Measurements from ENCODE around the gene RREB1.

RREB1 gene

DNA sequence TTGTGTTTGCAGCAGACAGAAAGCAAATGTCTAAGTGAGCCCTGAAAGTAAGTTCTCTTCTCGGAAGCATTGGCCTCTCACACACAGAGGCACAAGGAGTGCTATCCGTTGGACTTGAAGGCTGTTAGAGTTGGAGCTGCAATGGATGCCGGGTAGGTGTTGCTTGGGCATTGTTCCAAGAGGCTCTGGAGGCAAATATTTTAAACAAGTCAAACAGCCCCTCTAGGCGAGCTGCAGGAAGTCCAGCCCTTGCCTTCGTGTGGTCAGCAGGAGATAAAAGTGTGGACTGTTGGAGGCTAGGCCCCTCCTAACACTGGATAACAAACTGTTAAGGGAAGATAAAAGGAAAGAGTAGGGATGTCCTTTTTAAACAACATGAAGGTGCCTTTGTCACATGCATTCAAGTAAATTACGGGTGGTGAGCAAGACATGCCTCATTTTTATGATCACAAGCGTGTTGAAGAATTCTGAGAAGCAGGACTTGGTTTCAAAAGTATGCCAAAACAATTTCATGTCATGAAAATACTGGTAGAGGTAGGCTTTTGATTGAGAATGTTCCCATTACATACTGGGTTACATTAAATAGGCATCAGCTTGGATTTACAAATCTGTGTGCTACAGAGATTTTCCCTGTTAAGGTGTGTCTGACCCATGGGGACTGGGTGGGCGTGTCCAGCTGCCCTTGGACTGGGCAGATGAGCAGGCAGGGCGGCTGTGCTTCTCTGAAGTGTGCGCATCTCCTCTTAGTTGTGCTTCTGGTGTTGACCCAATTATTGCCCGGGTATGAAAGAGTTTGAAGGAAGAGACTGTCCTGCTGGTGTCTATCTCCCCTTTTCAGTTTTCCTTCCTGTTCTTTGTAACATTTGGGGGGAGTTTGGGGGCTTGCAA, 57.5 kb downstream of the RREB1 start:
- no peak for DNase-seq

DNA sequence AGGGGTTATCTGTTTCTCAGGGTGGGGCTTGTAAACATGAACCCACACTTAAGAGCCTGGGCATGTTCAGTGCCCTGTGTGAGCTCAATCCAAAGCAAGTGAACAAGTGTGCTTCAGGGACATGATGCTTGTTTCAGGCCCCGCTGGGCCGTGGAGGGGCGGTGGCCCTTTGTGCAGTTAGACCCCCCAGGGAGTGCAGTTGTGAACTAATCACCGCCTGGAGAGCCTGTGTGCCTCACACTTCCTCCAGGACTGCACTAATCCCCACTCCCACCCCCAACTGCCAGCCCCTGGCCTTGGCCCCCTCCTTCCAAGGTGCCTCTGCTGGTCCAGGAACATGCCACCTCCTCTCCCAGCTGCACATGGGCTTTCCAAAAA, 58.1 kb downstream of the RREB1 start:
- DNase-seq: no peak

- no peak for DNase-seq
Measured at GRCh38 chr6:7166410-7167293, 58.9 kb downstream of the RREB1 start.

DNA sequence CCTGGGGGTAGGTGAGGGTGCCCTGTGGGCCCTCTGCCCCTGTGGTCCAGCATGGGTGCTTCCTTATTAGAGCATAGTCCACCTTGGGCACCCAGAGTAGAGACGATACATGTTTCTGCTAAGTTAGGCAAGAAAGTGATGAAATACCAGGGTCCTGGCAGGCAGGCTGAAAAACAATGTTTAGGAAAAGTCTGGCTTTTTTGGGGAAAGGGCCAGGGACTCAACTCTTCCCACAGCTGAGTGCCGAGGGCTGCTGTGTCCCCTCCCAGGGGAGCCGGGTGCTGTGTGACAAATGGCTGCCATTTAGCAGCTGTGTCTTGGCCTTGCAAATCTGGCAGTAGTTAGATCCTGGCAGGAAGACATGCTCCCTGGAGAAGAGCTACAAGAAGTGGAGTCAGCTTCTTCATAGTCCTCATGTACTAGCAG, 61.5 kb downstream of the RREB1 start:
- no peak for DNase-seq

- no peak for DNase-seq
Measured at GRCh38 chr6:7170117-7170732, 62.5 kb downstream of the RREB1 start.

DNA sequence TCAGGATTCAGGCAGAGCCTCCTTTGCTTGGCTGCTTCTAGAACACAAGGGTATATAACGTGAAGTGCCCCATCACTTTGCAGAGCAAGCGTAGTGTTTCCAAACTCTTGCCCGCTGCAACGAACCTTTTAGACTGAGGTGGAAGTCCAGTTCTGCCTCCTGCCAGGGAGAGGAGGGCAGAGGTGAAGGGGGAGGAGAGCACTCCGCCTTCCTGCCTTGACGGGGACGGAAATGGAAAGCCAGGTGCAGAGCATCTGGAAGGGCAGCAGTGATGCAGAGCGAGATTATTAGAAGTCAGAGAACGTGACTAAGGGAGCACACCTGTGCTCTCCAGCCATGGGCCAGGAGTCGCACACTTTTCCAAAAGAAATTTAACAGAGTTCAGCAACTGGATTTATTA, 63.4 kb downstream of the RREB1 start:
- no peak for DNase-seq

- no peak for DNase-seq
Measured at GRCh38 chr6:7171733-7172132, 64.0 kb downstream of the RREB1 start.

GRCh38 chr6:7172649-7173048, 64.9 kb downstream of the RREB1 start:
- DNase-seq: no peak

GRCh38 chr6:7173843-7174503, 66.2 kb downstream of the RREB1 start:
- no peak for DNase-seq

DNA sequence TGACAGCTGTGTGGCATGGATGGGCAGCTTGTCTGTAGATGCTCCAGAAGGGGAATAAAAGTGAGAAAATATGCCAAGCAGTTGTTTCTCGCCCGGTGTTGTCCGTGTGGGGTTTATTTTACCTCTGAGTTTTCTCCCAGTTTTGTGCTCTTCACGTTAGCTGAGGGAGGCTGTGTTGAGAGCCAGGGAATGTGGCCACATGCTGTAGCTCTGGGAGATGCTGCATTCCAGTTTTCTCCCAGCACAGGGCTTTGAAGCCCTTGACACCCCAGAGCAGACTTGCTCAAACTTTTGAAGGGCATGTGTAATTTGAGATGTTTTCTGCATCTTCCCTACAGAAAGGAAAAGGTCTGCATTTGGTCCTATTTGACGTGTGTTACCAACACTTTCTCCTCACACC, 67.7 kb downstream of the RREB1 start:
- no peak for DNase-seq

- no peak for DNase-seq
Measured at GRCh38 chr6:7176208-7176607, 68.4 kb downstream of the RREB1 start.

GRCh38 chr6:7178280-7178679, 70.5 kb downstream of the RREB1 start:
- no peak for DNase-seq

GRCh38 chr6:7180751-7181150, 73.0 kb downstream of the RREB1 start:
- DNase-seq: no peak

DNA sequence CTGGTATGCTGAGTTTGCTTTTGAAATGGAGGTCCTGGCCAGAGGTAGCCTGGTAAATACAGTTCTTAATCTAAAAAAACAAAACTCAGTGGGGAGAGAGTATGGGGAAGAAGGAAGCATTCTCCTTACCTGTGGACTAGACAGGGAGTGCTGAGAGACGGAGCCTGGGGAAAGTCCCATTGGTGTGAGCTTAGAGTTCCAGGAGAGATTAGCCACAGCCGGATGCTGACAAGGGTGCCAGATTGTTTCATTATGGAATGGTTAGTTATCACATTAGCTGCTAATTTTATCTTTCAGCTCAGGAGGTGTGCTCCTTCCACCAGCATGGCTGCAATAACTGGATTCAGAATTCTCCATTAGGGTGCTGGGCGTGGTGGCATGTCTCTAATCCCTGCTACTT, 75.9 kb downstream of the RREB1 start:
- DNase-seq: no peak

DNA sequence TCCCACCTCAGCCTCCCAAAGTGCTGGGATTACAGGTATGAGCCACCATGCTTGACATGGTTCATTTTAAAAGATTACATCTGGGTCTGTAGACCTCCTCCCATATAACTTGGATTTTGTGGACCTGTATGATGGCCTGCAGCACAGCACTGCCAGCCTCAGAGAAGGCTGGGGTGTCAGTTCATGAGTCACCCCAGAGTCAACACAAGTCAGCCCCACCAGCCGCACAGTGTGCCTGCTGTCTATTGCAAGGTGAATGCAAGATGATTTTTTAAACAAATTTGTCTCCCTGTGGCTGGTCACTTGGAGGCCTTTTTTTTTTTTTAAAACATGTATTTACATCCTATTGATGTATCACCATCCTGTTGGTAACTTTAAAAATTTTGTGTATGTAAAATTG, 76.7 kb downstream of the RREB1 start:
- no peak for DNase-seq

DNA sequence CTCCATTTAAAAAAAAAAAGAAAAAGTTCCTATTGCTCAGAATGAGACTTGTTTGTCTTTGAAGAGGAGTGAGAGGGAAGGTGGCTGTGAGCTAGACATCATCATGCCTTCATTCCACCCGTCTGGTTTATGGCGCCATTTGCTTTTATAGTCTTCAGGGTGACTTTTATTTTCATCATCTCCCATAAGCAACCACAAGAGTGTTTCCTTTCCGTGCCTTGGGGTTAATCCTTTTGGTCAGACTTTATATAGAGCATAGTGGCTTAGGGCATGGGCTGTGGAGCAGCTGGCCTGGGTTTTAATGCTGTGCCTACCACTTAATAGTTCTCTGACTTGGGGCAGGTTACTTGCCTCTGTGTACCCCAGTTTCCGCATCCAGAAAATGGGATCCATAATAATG, 77.8 kb downstream of the RREB1 start:
- no peak for DNase-seq

GRCh38 chr6:7188492-7188891, 80.7 kb downstream of the RREB1 start:
- no peak for DNase-seq

- no peak for DNase-seq
Measured at GRCh38 chr6:7189101-7189758, 81.5 kb downstream of the RREB1 start.

GRCh38 chr6:7190791-7191190, 83.0 kb downstream of the RREB1 start:
- DNase-seq: no peak

GRCh38 chr6:7193122-7193521, 85.4 kb downstream of the RREB1 start:
- no peak for DNase-seq

- no peak for DNase-seq
Measured at GRCh38 chr6:7194657-7195056, 86.9 kb downstream of the RREB1 start.

- no peak for DNase-seq
Measured at GRCh38 chr6:7195339-7196018, 87.7 kb downstream of the RREB1 start.
